B cell (primary cell): ENCODE data around the gene AFDN. TPM values are rescaled to one million over a fixed set of nuclear protein-coding genes. Genes with fewer than 3 reads are reported as not detected.
A peak's percentile ranks its signal among the peaks of the same experiment; 100 is the strongest.

ENCODE experiments used
- ATAC-seq: fragments of 200-7000 bp; cut with Tn5 transposase; one replicate; pipeline ENCODE4 v1.10.0; 2021; ENCODE audit warnings: low read depth, mild to moderate bottlenecking, moderate number of reproducible peaks, moderate library complexity
- CTCF ChIA-PET: fragments of 350-600 bp; sonication (Branson Sonifier 250); formaldehyde crosslinking; loops from one replicate; lab custom pipeline; 2021; ENCODE audit warnings: antibody characterized with exemption, inconsistent platforms; lab: Charles Lee
- POLR2A ChIA-PET: fragments of 350-600 bp; sonication (Branson Sonifier 250); formaldehyde crosslinking; loops from one replicate; lab custom pipeline; 2021; ENCODE audit warnings: antibody characterized with exemption; lab: Charles Lee
- DNase-seq: peaks from one replicate; pipeline ENCODE4 v3.0.0; 2013
- H2AFZ ChIP-seq: 2 replicates; pipeline ENCODE4 v1.6.1; 2012; ENCODE audit warnings: mild to moderate bottlenecking, low read depth, low read length; ENCODE audit not compliant: insufficient read depth, poor library complexity, severe bottlenecking
- H3K27ac ChIP-seq, 2 donors: 1 replicate in 1 of 2; 2 replicates in 1 of 2; pipeline ENCODE4 v1.5.1; 2012 to 2013; ENCODE audit warnings: low read length in 2 of 2, mild to moderate bottlenecking in 2 of 2, moderate library complexity in 1 of 2
- H3K27me3 ChIP-seq, 4 experiments: fragments of 200-600 bp in 1 of 4; sonication (generic) in 1 of 4; replicated peaks in 1 of 4; 1 replicate in 2 of 4; 2 replicates in 2 of 4; pipeline versions ENCODE4 v1.6.1 to v1.7.0; 2013 to 2016; ENCODE audit warnings: low read length in 3 of 4, mild to moderate bottlenecking in 2 of 4, mixed read lengths in 1 of 4, moderate library complexity in 1 of 4; ENCODE audit not compliant: insufficient read depth in 4 of 4, control insufficient read depth in 3 of 4; ENCODE audit errors: control extremely low read depth in 1 of 4
- H3K36me3 ChIP-seq, 2 experiments: replicated peaks in 1 of 2; 1 replicate in 1 of 2; 2 replicates in 1 of 2; pipeline versions ENCODE4 v1.6.1 to v1.7.1; 2013; ENCODE audit warnings: low read length in 1 of 2; ENCODE audit not compliant: insufficient read depth in 2 of 2, control insufficient read depth in 1 of 2; ENCODE audit errors: control extremely low read depth in 1 of 2, extremely low read depth in 1 of 2
- H3K4me1 ChIP-seq, 2 donors: fragments of 200-600 bp in 1 of 2; sonication (generic) in 1 of 2; 1 replicate in 1 of 2; 2 replicates in 1 of 2; pipeline versions ENCODE4 v1.5.1 to v1.6.1; 2013 to 2017; ENCODE audit warnings: low read length in 2 of 2; ENCODE audit not compliant: control insufficient read depth in 2 of 2, insufficient read depth in 2 of 2
- H3K4me2 ChIP-seq: replicated peaks from 2 replicates; pipeline ENCODE3; 2012; ENCODE audit warnings: mild to moderate bottlenecking, low read depth, low read length; ENCODE audit not compliant: poor library complexity, severe bottlenecking
- H3K4me3 ChIP-seq, 5 experiments: fragments of 200-600 bp in 1 of 5; sonication (generic) in 1 of 5; 1 replicate in 3 of 5; 2 replicates in 2 of 5; pipeline versions ENCODE4 v1.5.1 to v1.7.0; 2011 to 2016; ENCODE audit warnings: low read length in 4 of 5, mild to moderate bottlenecking in 4 of 5, low read depth in 2 of 5, control low read depth in 1 of 5, moderate library complexity in 1 of 5; ENCODE audit not compliant: insufficient read depth in 1 of 5; ENCODE audit errors: control extremely low read depth in 1 of 5, extremely low read depth in 1 of 5
- H3K79me2 ChIP-seq: fragments of 200-600 bp; sonication (generic); one replicate; pipeline ENCODE4 v1.6.0; 2016; ENCODE audit warnings: low read length; ENCODE audit not compliant: control insufficient read depth, insufficient read depth
- H3K9ac ChIP-seq: fragments of 200-600 bp; sonication (generic); 2 replicates; pipeline ENCODE4 v1.6.1; 2017; ENCODE audit warnings: mild to moderate bottlenecking, low read length, moderate library complexity
- H3K9me3 ChIP-seq, 3 donors: one replicate each; pipeline versions ENCODE4 v1.6.1 to v1.7.1; 2013; ENCODE audit warnings: low read length in 2 of 3; ENCODE audit not compliant: control insufficient read depth in 2 of 3, insufficient read depth in 1 of 3; ENCODE audit errors: control extremely low read depth in 1 of 3
- H4K20me1 ChIP-seq: 2 replicates; pipeline ENCODE4 v1.6.0; 2012; ENCODE audit warnings: mild to moderate bottlenecking, low read length; ENCODE audit not compliant: insufficient read depth, control insufficient read depth, poor library complexity, severe bottlenecking
- H3K27ac Mint-ChIP-seq: one replicate; pipeline ENCODE4 v1.8.0; 2021; ENCODE audit warnings: mixed read lengths
- H3K27me3 Mint-ChIP-seq: one replicate; pipeline ENCODE4 v1.8.0; 2021; ENCODE audit warnings: mixed read lengths
- H3K4me1 Mint-ChIP-seq: one replicate; pipeline ENCODE4 v1.8.0; 2021; ENCODE audit warnings: mixed read lengths
- H3K4me3 Mint-ChIP-seq: one replicate; pipeline ENCODE4 v1.8.0; 2021; ENCODE audit warnings: mixed read lengths
- H3K9me3 Mint-ChIP-seq: one replicate; pipeline ENCODE4 v1.8.0; 2022; ENCODE audit warnings: mixed read lengths; ENCODE audit not compliant: insufficient read depth
- EZH2 ChIP-seq: IDR thresholded peaks from 2 replicates; pipeline ENCODE4 v1.6.1; 2012; ENCODE audit warnings: borderline replicate concordance, low read depth, mild to moderate bottlenecking, moderate library complexity, low read length; ENCODE audit not compliant: insufficient read depth, poor library complexity, severe bottlenecking
- WGBS: methylation state at CpG from one replicate; pipeline ENCODE4 v1.1.5; 2013; ENCODE audit warnings: missing lambda C conversion rate; ENCODE audit not compliant: insufficient coverage; 5-methylcytosine and 5-hydroxymethylcytosine counted together
- intact Hi-C: fragments of 100-400 bp; cut with micrococcal nuclease; formaldehyde crosslinking; loops from one replicate; pipeline ENCODE4 v1.10.0; 2022
- polyA plus RNA-seq: library from polyadenylated mRNA; depleted of rRNA; stranded (reverse); fragments of >200 nt; gene quantifications from 2 replicates; pipeline ENCODE4 v1.2.3, GENCODE V29; 2012
- total RNA-seq, 2 donors: library from RNA; stranded (reverse); fragments of 120-200 nt in 1 of 2; gene quantifications; 1 replicate in 1 of 2; 2 replicates in 1 of 2; pipeline versions ENCODE4 v1.2.3 to v1.2.4, GENCODE V29; 2013 to 2022
- TF ChIP-seq, protein P1 (sequence below): fragments of 200-600 bp; IDR thresholded peaks from one replicate; pipeline ENCODE4 v1.8.0; 2022; ENCODE audit warnings: antibody characterized with exemption, mild to moderate bottlenecking

Gene AFDN
- total and polyA plus RNA-seq, 2 donors (not counting 1 experiment from before 2014, with no cell fraction given) = 15.4 to 70.5 TPM

DNA sequence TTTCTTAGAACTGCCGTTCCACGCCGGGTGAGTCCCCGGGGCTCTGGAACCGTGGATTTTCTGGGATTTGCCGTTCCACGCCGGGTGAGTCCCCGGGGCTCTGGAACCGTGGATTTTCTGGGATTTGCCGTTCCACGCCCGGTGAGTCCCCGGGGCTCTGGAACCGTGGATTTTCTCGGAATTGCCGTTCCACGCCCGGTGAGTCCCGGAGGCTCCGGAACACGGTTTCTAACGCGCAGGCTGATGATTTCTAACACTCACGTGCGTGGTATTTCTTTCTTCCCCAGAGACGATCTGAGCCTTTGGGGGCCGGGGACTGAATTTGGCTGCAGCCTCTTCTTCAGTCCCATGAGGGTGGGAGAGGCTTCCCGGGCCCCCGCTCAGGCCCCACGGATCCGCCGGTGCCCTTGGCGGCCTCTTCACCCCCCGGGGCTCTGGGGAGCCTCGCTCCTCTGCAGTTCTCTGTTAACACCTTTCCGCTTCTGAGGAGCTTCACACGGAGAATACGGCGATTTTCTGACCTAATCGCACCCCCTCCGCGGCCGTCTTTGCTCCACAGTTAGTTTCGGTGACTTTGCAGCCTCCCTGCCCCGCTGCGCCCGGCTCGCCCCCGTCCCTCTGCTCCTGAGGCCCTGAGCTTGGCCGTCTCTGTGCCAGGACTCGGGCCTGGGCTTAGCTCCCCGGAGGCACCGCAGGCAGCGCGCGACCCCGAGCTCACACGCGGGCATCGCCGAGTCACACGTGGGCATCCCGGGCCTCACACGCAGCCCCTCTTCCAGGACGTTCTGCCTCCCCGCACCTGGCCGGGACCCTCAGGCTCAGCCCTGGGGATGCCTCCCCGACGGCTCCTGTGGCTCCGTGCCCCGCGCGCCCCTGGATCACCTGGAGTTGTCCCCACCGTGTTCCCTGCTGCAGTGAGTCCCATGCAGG is 163.6 kb downstream of the AFDN start:
- POLR2A ChIA-PET = no interaction called here
- Histone ChIP-seq H3K79me2 (no peaks in the 10 kb centered on the region), H2AFZ (no peak overlapping the region), H3K9me3 (peaks cover 0 to 27% (median 0%) of the 10 kb centered on the region in 3 donors), H3K4me3 (no peak overlapping the region), H3K9ac (no peak overlapping the region), H3K27ac (no peak overlapping the region), H3K27me3 (no peaks in the 10 kb centered on the region), H3K4me2 (no peak overlapping the region), H3K36me3 (no peaks in the 10 kb centered on the region), H4K20me1 (no peaks in the 10 kb centered on the region), H3K4me1 (no peaks in the 10 kb centered on the region)
- 94% methylated on average over 70 of the region's 75 CpGs for WGBS
- intact Hi-C loops = no loop called here
- no peak for DNase-seq
- ATAC-seq = no peak
- H3K9me3 Mint-ChIP-seq = no peaks in the 10 kb centered on the region
- TF ChIP-seq EZH2 = no peak
- TF ChIP-seq, protein P1, sequence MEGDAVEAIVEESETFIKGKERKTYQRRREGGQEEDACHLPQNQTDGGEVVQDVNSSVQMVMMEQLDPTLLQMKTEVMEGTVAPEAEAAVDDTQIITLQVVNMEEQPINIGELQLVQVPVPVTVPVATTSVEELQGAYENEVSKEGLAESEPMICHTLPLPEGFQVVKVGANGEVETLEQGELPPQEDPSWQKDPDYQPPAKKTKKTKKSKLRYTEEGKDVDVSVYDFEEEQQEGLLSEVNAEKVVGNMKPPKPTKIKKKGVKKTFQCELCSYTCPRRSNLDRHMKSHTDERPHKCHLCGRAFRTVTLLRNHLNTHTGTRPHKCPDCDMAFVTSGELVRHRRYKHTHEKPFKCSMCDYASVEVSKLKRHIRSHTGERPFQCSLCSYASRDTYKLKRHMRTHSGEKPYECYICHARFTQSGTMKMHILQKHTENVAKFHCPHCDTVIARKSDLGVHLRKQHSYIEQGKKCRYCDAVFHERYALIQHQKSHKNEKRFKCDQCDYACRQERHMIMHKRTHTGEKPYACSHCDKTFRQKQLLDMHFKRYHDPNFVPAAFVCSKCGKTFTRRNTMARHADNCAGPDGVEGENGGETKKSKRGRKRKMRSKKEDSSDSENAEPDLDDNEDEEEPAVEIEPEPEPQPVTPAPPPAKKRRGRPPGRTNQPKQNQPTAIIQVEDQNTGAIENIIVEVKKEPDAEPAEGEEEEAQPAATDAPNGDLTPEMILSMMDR = no peak
- H3K27ac Mint-ChIP-seq = no peak overlapping the region
- H3K4me1 Mint-ChIP-seq = no peaks in the 10 kb centered on the region
- CTCF ChIA-PET = interaction anchor here (0.7 kb wide), 1 partner anchor 637 kb away, joined by 4 read pairs; no protein-coding TSS in a partner anchor
- H3K27me3 Mint-ChIP-seq = no peaks in the 10 kb centered on the region
- no peak overlapping the region for H3K4me3 Mint-ChIP-seq

DNA sequence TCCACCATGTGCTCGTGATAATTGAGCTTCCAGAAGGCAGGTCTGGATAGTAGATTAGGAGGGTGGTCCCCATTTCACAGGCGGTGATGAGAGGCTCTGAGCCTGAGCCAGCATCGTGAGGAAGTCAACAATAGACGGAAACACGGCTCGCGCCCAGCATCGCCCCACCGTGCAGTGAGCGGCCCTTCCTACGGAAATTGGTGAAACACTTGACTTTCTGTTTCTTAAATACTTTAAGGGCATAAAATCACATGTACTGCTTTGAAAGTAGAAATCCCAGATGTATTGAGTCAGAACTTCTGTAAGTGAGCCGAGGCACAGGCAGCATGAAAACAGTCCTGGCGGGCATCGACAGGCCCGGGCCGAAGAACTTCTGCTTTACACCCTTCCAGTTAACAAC is 166.5 kb downstream of the AFDN start:
- no peaks in the 10 kb centered on the region for H3K27me3 ChIP-seq
- no peaks in the 10 kb centered on the region for H3K4me1 Mint-ChIP-seq
- H3K27ac ChIP-seq = no peak overlapping the region
- no peak overlapping the region for H2AFZ ChIP-seq
- 77% methylated on average over 9 of the region's 16 CpGs for WGBS
- H3K27me3 Mint-ChIP-seq = peaks cover 6% of the 10 kb centered on the region
- no peak overlapping the region for H3K4me3 ChIP-seq
- CTCF ChIA-PET = no interaction called here
- intact Hi-C loops = no loop called here
- no peak overlapping the region for H3K9ac ChIP-seq
- ATAC-seq = no peak
- TF ChIP-seq, protein P1 = no peak
- no peak for TF ChIP-seq EZH2
- DNase-seq = no peak
- peaks cover 0 to 22% (median 0%) of the 10 kb centered on the region in 3 donors for H3K9me3 ChIP-seq
- H3K4me3 Mint-ChIP-seq = peak overlapping the region; percentile 18
- H3K27ac Mint-ChIP-seq = no peak overlapping the region
- no peaks in the 10 kb centered on the region for H3K4me1 ChIP-seq
- H3K36me3 ChIP-seq = no peaks in the 10 kb centered on the region
- H3K9me3 Mint-ChIP-seq = no peaks in the 10 kb centered on the region
- no peaks in the 10 kb centered on the region for H4K20me1 ChIP-seq
- H3K4me2 ChIP-seq = no peak overlapping the region
- POLR2A ChIA-PET = no interaction called here
- no peaks in the 10 kb centered on the region for H3K79me2 ChIP-seq
